Amniotic epithelial cell (primary cell): ENCODE data around the gene LRRC41.
A peak's percentile ranks its signal among the peaks of the same experiment; 100 is the strongest.
"Not testable (repeated sequence)": the region's sequence is repeated elsewhere in the genome, so short reads cannot be mapped to it uniquely, and the experiment has no call there.

Experiments
- DNase-seq: peaks from one replicate; pipeline ENCODE4 v3.0.0-alpha.2; 2010; ENCODE audit warnings: low read depth

LRRC41 gene

GRCh38 chr1:46244656-46245371 is 58.6 kb downstream of the LRRC41 start:
- DNase-seq: no peak

- not testable (repeated sequence) for DNase-seq
Measured at GRCh38 chr1:46243831-46244230, 59.6 kb downstream of the LRRC41 start.

DNA sequence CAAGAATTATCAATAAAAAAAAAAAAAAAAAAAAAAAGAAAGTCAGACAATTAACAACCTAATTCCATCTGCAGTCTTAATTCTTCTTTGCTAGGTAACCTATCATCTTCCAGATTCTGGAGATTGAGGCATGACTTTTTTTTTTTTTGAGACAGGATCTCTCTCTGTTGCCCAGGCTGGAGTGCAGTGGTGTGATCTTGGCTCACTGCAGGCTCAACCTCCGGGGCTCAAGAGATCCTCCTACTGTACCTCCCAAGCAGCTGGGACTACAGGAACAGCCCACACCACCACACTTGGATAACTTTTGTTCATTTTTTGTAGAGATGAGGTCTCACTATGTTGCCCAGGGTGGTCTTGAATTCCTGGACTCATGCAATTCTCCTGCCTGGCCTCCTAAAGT is 60.5 kb downstream of the LRRC41 start:
- no peak for DNase-seq

DNA sequence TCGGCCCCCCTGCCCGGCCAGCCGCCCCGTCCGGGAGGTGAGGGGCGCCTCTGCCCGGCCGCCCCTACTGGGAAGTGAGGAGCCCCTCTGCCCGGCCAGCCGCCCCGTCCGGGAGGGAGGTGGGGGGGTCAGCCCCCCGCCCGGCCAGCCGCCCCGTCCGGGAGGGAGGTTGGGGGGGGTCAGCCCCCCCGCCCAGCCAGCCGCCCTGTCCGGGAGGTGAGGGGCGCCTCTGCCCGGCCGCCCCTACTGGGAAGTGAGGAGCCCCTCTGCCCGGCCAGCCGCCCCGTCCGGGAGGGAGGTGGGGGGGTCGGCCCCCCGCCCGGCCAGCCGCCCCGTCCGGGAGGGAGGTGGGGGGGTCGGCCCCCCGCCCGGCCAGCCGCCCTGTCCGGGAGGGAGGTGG is 61.7 kb downstream of the LRRC41 start:
- not testable (repeated sequence) for DNase-seq

DNA sequence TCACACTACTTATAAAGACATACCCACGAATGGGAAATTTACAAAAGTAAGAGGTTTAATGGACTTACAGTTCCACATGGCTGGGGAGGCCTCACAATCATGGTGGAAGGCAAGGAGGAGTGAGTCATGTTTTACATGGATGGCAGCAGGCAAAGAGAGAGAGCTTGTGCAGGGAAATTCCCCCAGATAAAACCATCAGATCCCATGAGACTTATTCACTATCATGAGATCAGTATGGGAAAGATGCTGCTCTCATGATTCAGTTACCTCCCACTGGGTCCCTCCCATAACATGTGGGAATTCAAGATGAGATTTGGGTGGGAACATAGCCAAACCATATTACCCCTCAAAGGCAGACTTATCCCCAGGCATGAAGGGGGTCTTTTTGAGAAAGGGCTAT is 64.6 kb downstream of the LRRC41 start:
- peak; percentile 48 for DNase-seq

- no peak for DNase-seq
Measured at GRCh38 chr1:46236882-46237281, 66.5 kb downstream of the LRRC41 start.

DNA sequence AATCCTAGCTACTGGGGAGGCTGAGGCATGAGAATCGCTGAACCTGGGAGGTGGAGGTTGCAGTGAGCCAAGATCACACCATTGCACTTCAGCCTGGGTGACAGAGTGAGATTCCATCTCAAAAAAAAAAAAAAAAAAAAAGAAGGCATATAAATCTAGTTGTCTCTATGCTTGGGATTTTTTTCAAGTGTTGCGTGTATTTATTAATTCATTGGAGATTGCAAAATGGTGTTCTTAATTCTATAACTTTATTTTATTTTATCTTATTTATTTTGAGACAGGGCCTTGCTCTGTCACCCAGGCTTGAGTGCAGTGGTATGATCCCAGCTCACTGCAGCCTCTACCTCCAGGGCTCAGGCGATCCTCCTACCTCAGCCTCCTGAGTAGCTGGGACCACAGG is 72.2 kb downstream of the LRRC41 start:
- DNase-seq: not testable (repeated sequence)
